OCI-LY7 (cell line): Measurements from ENCODE around the gene NDN. TPM values are rescaled to one million over a fixed set of nuclear protein-coding genes. Genes with fewer than 3 reads are reported as not detected.

Source experiments
- BruUV-seq: library from RNA; stranded (reverse); fragments of 400-500 nt; replicated peaks from 2 replicates; lab custom pipeline; 2021; lab: Mats Ljungman, UMichigan
- CTCF ChIA-PET: fragments of 300-600 bp; sonication (Branson Sonifier 250); formaldehyde crosslinking; loops from one replicate; lab custom pipeline; 2022; ENCODE audit warnings: antibody characterized with exemption; ENCODE audit not compliant: unreplicated experiment; lab: Charles Lee
- POLR2A ChIA-PET: fragments of 300-600 bp; sonication (Branson Sonifier 250); formaldehyde crosslinking; loops from one replicate; lab custom pipeline; 2022; ENCODE audit warnings: antibody characterized with exemption; lab: Charles Lee
- DNase-seq: peaks from one replicate; pipeline ENCODE4 v3.0.0-alpha.2; 2015; ENCODE audit warnings: low spot score
- H2AFZ ChIP-seq: fragments of 200-600 bp; sonication (generic), shearing (Covaris generic); 2 replicates; pipeline ENCODE4 v1.6.1; 2014; ENCODE audit warnings: mild to moderate bottlenecking, antibody characterized with exemption, low read length, moderate library complexity
- H3K27ac ChIP-seq: fragments of 200-600 bp; sonication (generic); 2 replicates; pipeline ENCODE4 v1.5.1; 2014; ENCODE audit warnings: mixed run types, low read depth, mild to moderate bottlenecking, moderate library complexity, low read length, inconsistent platforms; ENCODE audit not compliant: poor library complexity, severe bottlenecking
- H3K36me3 ChIP-seq: fragments of 200-600 bp; sonication (generic); 2 replicates; pipeline ENCODE4 v1.6.1; 2014; ENCODE audit warnings: mild to moderate bottlenecking, antibody characterized with exemption, low read length, moderate library complexity, mixed read lengths; ENCODE audit not compliant: insufficient read depth
- H3K4me1 ChIP-seq: fragments of 200-600 bp; sonication (generic); 2 replicates; pipeline ENCODE4 v1.5.1; 2014; ENCODE audit warnings: mild to moderate bottlenecking, low read length; ENCODE audit not compliant: insufficient read depth, poor library complexity, severe bottlenecking
- H3K4me2 ChIP-seq: fragments of 200-600 bp; sonication (generic); 2 replicates; pipeline ENCODE4 v1.6.1; 2014; ENCODE audit warnings: mild to moderate bottlenecking, low read length
- H3K4me3 ChIP-seq: fragments of 200-600 bp; sonication (generic); 2 replicates; pipeline ENCODE4 v1.5.1; 2014; ENCODE audit warnings: mild to moderate bottlenecking, low read depth, low read length; ENCODE audit not compliant: poor library complexity, severe bottlenecking
- H3K79me2 ChIP-seq: fragments of 200-600 bp; sonication (generic); 2 replicates; pipeline ENCODE4 v1.6.1; 2016; ENCODE audit warnings: low read depth, mild to moderate bottlenecking, low read length, moderate library complexity, mixed read lengths; ENCODE audit not compliant: insufficient read depth
- H3K9me2 ChIP-seq: fragments of 200-600 bp; sonication (generic); 2 replicates; pipeline ENCODE4 v1.6.1; 2016; ENCODE audit warnings: mild to moderate bottlenecking, low read length, mixed read lengths; ENCODE audit not compliant: insufficient read depth
- H3K9me3 ChIP-seq: fragments of 200-600 bp; sonication (generic); 2 replicates; pipeline ENCODE4 v1.6.1; 2014; ENCODE audit warnings: mild to moderate bottlenecking, mixed run types, low read length, mixed read lengths
- H4K20me1 ChIP-seq: fragments of 200-600 bp; sonication (generic); 2 replicates; pipeline ENCODE4 v1.6.1; 2014; ENCODE audit warnings: mild to moderate bottlenecking, antibody characterized with exemption, low read length, moderate library complexity, mixed read lengths; ENCODE audit not compliant: insufficient read depth
- EZH2phosphoT487 ChIP-seq: fragments of 200-600 bp; sonication (generic); IDR thresholded peaks from 2 replicates; pipeline ENCODE4 v1.6.1; 2018; ENCODE audit warnings: low read depth, borderline replicate concordance, mild to moderate bottlenecking, mixed run types, antibody characterized with exemption, low read length, moderate library complexity, mixed read lengths
- intact Hi-C: fragments of 100-400 bp; cut with micrococcal nuclease; formaldehyde crosslinking; loops from one replicate; pipeline ENCODE4 v1.10.0; 2022; ENCODE audit not compliant: unreplicated experiment
- total RNA-seq, 2 experiments: library from RNA; depleted of rRNA in 1 of 2; stranded (reverse); fragments of >200 nt in 1 of 2; shearing (Covaris generic) in 1 of 2; gene quantifications; 2 replicates each; pipeline ENCODE4 v1.2.3, GENCODE V29; 2014 to 2022
- TF ChIP-seq, protein P1 (sequence below): fragments of 200-600 bp; sonication (generic); conservative IDR thresholded peaks from 2 replicates; pipeline ENCODE4 v1.5.1; 2014; ENCODE audit warnings: mild to moderate bottlenecking, antibody characterized with exemption, low read length, moderate library complexity, mixed read lengths

NDN gene
- total RNA-seq, 2 experiments from 2014 or later = not detected

DNA sequence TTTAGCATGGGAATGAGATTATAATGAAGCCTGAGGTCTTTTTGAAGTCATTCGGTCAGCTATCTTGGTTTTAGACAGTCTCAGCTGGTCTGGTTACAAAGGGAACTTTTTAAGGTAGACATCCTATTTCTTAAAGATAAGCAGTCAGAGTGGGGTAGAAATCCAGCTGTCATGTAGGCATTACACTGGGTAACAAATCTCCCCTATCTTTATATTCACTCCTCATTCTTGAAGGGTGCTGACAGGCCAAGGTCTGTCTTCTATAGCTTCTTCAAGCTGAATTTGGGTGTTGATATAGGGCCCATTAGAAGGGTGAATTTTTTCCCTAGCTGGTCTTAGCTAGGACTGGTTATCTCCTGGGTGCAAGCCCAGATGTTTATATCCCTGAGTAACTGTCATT lies 21.2 kb upstream of the NDN start:
- no peak for DNase-seq
- Histone ChIP-seq H2AFZ (no peak overlapping the region), H3K36me3 (no peaks in the 10 kb centered on the region), H3K9me3 (no peaks in the 10 kb centered on the region), H3K4me1 (no peaks in the 10 kb centered on the region), H3K4me2 (no peak overlapping the region), H4K20me1 (no peaks in the 10 kb centered on the region), H3K79me2 (no peaks in the 10 kb centered on the region), H3K9me2 (no peaks in the 10 kb centered on the region), H3K27ac (no peak overlapping the region), H3K4me3 (no peak overlapping the region)
- CTCF ChIA-PET = no interaction called here
- no TSS peak for BruUV-seq
- TF ChIP-seq, protein P1, sequence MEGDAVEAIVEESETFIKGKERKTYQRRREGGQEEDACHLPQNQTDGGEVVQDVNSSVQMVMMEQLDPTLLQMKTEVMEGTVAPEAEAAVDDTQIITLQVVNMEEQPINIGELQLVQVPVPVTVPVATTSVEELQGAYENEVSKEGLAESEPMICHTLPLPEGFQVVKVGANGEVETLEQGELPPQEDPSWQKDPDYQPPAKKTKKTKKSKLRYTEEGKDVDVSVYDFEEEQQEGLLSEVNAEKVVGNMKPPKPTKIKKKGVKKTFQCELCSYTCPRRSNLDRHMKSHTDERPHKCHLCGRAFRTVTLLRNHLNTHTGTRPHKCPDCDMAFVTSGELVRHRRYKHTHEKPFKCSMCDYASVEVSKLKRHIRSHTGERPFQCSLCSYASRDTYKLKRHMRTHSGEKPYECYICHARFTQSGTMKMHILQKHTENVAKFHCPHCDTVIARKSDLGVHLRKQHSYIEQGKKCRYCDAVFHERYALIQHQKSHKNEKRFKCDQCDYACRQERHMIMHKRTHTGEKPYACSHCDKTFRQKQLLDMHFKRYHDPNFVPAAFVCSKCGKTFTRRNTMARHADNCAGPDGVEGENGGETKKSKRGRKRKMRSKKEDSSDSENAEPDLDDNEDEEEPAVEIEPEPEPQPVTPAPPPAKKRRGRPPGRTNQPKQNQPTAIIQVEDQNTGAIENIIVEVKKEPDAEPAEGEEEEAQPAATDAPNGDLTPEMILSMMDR = no peak
- TF ChIP-seq EZH2phosphoT487 = no peak
- intact Hi-C loops = no loop called here
- POLR2A ChIA-PET = interaction anchor here (1.0 kb wide), 1 partner anchor 20 kb away, joined by 3 read pairs; no protein-coding TSS in a partner anchor

DNA sequence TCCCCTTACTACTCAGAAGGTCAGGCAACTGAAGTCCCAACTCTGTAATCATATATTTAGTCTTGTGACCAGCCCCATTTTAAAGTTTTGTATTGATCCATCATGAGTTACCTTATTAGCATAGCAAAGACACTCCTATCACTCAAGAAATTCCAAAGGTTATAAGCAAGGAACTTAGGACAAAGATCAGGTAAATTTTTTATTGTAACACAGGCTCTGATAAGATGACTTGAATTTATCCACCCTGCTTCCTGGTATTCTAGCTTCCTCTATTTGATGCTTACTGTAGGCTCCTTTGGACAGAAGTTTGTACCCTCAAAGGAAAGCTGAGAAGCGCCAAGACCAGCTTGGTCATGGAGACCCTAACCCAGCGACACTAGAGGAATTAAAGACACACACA lies 8.2 kb upstream of the NDN start:
- H3K4me1 ChIP-seq = no peaks in the 10 kb centered on the region
- no peak overlapping the region for H3K27ac ChIP-seq
- DNase-seq = no peak
- ChIA-PET CTCF (no interaction called here), POLR2A (no interaction called here)
- H2AFZ ChIP-seq = no peak overlapping the region
- no peaks in the 10 kb centered on the region for H3K79me2 ChIP-seq
- TF ChIP-seq, protein P1 = no peak
- TF ChIP-seq EZH2phosphoT487 = no peak
- H3K9me2 ChIP-seq = no peaks in the 10 kb centered on the region
- no peak overlapping the region for H3K4me2 ChIP-seq
- intact Hi-C loops = no loop called here
- no peaks in the 10 kb centered on the region for H3K36me3 ChIP-seq
- no peaks in the 10 kb centered on the region for H3K9me3 ChIP-seq
- no TSS peak for BruUV-seq
- H4K20me1 ChIP-seq = no peaks in the 10 kb centered on the region
- no peak overlapping the region for H3K4me3 ChIP-seq

DNA sequence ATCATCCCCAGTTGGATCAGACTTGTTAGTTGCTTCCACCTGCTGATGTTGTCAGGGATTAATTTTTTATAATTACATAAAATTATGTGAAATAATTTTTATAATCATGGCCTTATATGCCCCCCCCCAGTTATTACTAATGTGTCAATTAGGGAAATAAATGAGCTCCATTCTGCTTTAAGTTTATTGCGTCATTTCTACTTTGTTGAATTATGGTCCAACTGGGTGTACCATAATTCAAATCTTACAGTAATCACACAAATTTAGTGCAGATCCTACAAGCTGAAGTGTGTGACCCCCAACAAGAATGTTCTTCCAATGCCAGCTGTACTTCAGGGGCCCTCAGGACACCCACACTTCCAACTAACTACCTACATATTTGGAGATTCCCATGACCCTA lies 7.5 kb upstream of the NDN start:
- CTCF ChIA-PET = no interaction called here
- BruUV-seq = no TSS peak
- no peak overlapping the region for H3K27ac ChIP-seq

More for the DNA sequence above, 7.5 kb upstream of the NDN start:
- intact Hi-C loops = no loop called here
- TF ChIP-seq EZH2phosphoT487 = no peak
- TF ChIP-seq, protein P1 = no peak
- Histone ChIP-seq H4K20me1 (no peaks in the 10 kb centered on the region), H3K4me1 (no peaks in the 10 kb centered on the region), H3K36me3 (no peaks in the 10 kb centered on the region), H3K9me3 (no peaks in the 10 kb centered on the region), H2AFZ (no peak overlapping the region), H3K79me2 (no peaks in the 10 kb centered on the region), H3K4me3 (no peak overlapping the region), H3K9me2 (no peaks in the 10 kb centered on the region), H3K4me2 (no peak overlapping the region)
- DNase-seq = no peak
- POLR2A ChIA-PET = interaction anchor here (0.7 kb wide), 1 partner anchor 172 kb away, joined by 3 read pairs; no protein-coding TSS in a partner anchor
